HG03135 (cell line): Measurements from ENCODE around the gene CUX1.
"Not testable (repeated sequence)": the region's sequence is repeated elsewhere in the genome, so short reads cannot be mapped to it uniquely, and the experiment has no call there.

ENCODE experiments used
- ATAC-seq: cut with Tn5 transposase; IDR thresholded peaks from one replicate; pipeline ENCODE4 v1.9.1; 2021; ENCODE audit warnings: mild to moderate bottlenecking, moderate library complexity; ENCODE audit not compliant: unreplicated experiment

Gene CUX1

DNA sequence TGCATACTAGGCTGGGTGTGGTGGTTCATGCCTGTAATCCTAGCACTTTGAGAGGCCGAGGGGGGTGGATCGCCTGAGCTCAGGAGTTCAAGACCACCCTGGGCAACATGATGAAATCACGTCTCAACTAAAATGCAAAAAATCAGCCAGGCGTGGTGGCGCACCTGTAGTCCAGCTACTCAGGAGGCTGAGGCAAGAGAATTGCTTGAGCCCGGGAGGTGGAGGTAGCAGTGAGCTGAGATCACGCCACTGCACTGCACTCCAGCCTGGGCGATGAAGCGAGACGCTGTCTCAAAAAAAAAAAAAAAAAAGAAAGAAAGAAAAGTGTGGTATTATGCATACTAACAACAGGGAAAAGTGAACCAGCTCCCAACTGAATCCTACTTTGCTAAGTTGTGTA is 19.3 kb upstream of the CUX1 start:
- not testable (repeated sequence) for ATAC-seq

DNA sequence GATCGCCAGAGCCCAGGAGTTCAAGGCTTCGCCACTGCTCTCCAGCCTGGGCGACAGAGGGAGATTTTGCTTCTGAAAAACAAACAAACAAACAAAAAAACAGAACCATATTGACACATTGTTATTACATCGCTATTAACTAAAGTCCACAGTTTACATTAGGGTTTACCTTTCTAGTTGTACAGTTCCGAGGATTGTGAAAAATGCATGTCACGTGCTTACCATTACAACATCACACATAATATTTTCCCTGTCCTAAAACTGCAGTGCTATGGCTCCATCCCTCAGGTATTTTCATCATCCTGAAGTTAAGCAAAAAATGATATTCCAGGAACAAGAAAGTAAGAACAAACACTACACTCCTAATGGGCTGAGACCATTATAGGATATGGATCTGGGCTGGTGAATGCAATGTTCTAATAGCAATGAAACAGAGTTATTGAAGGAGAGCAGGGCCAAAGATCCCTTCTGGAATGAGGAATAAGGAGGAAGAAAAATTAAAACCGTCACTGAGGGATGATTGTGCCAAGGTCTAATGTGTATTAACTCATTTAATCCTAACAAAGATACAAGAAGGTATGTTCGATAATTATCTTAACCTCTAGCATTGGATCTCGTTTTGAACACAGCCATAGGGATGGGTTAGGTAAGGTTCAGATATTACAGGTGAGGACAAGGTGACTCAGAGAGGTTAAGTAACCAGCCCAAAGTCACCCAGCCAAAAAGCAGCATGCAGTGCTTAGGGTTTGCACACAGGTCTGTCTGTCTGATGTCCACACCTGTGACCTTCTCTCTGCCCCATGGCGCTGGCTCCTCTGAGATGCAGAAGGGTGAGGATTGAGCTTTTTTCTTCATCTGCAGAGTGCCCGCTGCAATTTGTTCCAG is 14.0 kb upstream of the CUX1 start:
- no peak for ATAC-seq

DNA sequence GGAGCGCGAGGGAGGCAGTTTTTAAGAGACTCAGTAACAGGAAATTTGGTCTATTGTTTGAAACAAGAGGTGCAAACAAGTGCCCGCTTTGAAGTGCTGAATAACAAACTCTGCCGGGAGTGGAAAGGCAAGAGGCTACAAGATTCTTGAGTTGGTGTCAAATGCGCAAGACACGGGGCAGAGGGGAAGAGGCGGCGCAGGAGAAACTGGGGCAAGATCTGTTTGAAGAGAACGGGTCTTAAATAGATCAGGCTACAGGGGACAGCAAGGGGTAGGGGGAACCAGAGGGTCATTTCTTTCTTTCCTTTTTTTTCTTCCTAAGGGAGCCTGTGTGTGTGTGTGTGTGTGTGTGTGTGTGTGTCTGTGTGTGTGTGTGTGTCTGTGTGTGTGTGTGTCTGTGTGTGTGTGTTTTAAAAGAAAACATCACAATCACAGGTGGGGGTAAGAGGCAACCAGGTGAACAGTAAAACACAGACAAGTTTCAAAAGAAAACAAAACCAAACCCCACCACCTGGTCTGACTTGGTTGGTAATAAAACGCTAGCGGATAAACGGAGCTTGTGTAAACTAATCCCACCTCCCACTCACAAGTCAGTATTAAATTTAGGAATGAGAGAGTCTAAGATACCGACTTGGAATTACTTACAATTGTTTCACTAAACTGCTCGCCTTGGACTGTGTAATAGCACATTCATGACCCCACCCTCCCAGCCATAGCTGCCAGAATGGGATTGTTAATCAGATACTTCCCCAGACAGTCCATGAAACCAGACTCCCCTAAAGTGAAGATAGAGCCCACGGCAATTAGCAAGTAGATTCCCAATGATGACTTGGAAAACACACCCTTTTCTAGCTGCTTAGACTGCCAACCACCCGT is 13.1 kb upstream of the CUX1 start:
- ATAC-seq: no peak

DNA sequence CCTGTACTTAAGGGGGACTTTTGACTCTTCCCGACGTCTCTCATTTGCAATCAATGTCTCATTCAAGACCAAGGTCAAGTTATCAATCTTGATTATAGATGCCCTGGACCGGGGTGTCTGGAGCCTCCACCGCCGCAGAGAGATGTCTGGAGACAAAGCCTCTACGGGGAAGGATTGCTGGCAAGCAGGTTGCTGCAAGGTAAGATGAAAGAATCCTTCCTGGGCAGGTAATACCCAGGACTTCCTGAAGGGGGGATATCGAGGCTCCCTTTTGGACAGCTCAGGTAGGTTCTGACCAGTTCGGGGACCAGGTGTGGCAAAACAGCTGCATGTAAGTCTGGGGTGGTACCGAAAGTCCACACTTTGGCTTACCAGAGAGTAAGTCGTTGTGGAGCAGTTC is 12.5 kb upstream of the CUX1 start:
- ATAC-seq: no peak

DNA sequence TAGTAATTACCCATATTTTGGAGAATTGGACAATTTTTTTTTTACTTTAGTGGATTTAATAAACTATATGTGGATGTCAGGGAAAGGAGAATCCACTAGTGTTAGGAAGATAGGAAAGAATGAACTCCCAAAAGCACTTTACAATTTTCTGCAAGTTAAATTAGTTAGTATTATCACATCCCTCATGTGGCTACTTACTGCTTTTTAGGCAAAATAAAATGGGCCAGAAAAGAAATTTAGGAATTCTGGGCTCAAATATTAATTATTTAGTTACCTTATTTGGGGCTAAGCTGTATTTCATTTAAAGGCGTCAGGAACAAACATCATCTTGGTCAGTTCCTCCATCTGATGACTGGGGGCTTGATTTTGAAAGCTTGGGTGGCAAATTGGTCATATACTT is 4.8 kb upstream of the CUX1 start:
- ATAC-seq: no peak

DNA sequence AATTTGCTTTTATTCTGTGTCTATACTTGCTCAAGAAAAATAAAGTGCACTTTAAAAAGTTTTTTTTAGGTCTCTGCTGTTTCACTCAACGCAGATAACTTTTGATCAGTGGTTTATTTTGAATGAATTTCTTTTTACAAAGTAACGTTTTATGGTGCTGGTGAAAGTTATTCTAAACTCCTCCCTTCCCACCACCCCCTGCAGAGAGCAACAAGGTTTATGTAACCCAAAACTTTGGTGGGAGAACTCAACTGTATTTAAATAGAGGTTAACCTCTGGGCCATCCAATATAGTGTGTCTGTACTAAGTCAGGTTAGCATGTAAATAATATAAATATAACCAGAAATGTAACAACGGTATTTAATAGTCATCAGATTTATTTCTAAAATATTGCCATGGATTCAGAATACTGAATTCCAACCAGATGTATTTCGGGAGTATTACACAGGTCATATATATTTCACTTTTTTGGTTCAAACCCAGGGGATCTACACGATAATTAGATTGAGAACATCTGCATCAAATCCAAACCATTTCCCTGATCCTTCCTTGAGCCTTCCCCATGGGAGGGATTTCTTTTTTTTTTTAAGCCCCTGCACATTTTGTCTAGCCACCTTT is 3.9 kb upstream of the CUX1 start:
- no peak for ATAC-seq

DNA sequence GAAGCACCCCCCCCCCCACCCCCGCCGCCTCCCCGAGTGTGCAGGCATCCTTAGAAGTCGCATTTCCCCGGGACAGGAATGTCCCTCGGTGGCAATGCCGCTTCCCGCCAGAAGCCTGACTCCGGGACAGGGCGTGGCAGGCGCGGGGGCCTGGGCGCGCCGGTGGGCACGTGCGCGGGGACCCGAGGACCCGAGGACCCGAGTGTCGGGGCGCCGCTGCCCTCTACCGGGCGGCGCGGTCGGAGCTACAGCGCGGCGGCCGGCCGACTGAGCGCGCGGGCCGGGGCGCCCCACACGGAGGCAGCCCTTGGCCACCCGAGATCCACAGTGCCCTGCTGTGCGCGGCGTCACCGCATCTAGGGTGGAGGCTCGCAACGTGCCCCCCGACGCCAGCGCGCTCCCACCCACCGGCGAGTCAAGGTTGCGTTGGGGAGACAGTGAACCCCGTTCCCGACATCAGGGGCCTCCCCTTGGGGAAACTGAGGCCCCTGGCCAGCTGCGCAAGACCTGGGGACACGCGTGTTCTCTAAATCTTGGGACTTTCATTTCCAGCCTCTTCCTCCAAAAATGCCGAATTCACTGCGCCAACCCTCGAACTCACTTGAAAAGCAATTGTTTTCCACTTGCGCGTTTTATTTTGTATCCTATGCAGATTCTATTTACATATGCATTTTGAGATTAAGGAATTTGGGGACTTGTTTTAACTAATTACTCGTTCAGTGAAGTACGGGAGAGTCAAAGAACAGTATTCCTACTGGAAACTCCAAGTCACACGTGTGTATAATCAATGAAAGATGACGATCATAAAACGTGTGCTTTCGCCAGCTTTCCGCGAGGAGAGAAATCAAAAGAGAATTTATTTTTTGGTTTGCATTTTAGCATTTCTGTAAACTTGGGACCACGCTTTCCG is 3.1 kb upstream of the CUX1 start:
- no peak for ATAC-seq

DNA sequence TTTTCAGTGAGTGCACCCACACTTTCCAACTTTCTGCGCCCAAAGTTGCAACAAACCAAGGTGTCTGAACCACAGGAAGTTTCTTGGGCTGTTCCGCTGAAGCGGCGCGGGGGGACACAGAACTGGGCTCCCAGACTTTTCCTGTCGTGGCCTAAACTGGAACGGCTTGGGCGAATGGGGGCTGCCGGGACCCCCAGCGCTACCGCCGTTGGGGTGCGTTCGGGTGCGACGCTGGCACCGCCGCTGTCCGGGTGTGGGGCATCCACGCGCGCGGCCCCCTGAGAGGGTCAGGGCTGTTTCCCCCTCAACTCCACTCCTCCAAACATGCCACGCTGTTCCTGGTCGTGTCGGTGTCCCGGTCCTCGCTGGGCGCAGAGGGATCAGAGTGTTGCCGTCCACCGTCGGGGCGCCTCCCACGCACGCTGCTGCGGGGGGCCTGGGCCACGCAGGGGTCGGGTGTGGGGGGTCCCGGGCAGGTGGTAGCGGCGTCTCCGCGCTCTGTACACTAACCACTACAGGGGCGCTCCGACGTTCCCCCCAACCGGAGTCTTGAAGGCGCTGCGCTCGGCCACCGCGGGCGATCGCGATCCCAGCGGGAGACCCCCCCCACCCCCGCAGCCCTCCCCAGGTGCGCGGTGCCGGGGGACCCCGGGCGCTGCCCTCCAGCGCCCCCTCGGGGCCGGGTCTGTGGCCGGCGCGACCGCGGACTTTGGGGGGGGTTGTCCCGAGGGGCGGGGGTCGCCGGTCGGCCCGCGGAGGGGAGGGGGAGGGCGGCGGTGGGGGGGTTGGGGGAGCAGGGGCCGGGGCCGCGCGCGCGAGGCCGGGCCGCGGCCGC is 2.2 kb upstream of the CUX1 start:
- peak; percentile 40 for ATAC-seq

DNA sequence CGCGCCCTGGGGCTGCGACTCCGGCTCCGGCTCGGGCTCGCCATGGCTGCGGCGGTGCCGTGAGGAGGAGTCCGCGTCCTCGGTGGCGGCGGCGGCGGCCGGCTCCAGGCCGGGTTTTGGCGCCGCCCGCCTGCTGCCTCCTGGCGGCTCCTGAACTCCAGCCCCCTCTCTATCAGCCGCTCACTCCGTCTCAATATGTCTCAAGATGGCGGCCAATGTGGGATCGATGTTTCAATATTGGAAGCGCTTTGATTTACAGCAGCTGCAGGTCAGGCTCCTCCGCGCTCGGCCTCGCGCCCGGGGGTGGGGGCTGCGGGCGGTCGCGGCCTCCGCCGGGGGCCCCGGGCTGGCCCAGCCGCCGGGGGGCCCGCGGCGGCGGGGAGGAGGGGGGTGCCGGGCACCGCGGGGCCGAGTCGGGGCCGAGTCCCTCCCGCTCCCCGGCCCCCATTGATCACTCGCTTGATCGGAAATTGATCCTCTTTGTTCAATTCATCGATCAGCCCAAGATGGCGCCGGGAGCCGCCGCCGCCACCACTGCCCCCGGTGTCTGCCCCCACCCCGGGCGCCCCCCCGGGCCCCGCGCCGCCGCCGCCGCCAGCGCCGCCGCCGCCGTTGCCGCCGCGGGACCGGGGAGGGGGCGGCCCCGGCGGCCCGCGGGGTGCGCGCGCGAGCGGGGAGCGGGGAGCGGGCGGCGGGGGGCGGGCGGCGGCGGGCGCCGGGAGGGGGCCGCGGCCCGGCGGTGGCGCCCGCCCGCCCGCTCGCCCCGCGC is 1.4 kb upstream of the CUX1 start:
- ATAC-seq: peak; percentile 60

DNA sequence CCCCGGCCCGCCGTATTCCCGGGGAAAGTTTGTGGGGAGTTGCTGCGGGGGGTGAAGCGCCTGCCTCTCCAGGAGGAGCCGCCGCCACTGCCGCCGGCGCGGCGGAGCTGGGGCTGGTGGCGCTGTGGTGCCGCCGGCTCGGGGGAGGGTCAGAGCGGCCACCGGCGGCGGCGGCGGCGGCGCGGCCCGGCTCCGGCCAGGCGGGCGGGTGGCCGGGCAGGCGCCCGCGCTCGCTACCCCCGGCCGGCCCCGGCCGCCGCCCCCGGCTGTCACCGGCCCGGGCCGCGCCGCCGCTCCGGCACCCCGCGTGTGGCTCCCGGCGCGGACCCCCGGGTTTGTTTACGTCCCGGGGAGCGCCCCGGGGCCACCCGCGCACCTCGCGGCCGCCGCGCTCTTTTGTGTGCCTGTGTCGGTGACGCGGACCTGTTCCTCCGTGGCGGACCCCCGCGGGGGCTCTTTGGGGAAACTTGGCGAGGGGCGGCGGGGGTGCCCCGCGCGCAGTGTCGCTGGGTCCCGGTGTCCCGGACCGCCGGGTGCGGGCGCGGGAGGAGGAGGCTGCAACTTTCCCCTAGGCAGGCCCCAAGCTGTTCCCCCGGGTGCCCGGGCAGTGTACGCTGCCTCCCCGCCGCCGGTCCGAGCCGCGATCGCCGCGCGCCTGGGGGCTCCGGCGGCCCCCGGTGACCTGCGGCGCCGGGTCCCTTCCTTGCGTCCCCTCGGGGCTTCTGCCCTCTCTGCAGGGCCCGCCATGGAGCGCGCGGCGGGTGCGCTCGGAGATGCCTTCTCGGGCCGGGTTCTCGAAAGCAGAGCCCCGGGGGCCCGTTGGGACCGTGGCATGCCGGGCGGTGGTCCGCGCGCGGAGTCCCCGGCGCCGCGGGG is 593 bp upstream of the CUX1 start:
- peak; percentile 16 for ATAC-seq

DNA sequence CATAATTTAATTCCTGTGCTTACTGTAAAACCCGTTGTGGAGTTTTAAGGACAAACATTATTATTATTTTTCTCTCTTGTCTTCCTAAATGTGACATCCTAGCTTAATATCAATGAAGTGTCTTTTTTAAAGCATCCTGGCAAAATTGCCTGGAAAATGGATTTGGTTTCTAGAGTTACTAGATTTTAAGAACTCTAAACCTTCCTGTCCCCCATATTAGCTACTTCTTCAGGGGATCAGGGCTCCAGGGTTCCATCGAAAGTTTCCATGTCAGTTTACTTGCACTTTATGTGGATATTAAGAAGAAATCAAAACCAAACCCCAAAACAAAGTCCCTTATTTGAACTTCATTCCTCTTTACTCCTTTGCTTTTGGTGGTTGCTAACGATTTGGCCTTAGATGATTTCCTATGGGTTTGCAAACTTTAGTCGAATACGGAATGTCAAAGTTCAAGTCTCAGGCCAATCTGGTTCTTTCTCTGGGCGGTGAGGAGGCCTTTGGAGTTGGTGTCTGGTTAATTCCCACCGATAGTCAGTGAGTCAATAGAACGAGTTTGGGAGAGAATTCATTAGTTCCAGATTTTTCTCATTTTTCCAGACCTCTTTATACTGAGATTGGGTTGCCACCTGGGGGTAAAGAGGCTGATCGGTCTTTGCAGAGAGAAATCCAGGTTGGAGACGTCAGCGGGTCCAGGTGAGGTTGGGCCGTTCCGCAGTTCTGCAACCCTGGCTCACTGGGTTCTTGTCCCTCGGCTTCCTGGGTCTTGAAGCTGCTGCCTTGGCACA is 1.1 kb downstream of the CUX1 start:
- no peak for ATAC-seq

DNA sequence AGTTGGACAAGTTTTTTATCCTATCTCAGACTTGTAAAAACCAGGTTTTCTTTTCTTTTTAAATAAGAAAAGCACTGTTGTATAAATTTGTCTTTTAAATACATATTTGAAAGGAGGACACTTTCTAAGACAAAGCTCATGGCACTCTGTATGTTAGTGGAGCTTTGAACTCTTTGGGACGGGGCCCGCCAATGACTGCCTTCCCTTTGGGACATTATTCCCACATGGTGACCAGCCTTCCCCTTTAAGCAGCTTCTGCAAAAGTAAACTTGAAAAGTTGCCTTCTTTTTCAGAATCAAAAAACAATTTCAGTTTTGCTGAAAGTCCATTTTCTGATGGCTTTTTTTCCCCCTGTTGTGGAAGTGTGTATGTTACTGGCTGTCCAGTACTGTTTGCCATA is 1.8 kb downstream of the CUX1 start:
- no peak for ATAC-seq

DNA sequence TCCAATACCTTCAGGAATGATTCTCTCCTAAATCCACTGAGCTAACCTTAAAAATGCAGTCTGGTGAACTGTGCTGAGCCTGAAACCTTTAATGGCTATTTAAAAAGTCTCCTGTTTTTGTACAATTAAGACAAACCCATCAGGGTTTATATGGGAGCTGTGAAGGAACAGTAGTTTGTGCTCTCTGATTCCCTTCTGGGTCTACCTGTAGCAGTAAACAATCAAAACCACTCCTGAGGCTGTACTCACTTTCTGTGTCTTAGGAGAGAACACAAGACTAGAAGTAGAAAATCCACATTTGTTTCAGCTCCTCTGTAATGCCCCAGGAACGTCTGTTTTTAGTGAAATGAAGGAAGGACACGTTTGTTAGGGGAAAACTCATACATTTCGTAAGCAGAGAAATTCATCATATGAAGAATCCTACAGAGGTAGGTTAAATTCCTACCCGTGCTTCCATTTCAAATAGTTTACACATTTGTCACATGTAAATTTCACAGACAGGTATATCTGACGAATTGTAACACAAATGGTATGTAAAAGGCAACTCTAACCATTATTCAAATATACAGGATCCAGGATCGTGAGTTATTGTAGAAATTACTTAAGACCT is 2.6 kb downstream of the CUX1 start:
- no peak for ATAC-seq

DNA sequence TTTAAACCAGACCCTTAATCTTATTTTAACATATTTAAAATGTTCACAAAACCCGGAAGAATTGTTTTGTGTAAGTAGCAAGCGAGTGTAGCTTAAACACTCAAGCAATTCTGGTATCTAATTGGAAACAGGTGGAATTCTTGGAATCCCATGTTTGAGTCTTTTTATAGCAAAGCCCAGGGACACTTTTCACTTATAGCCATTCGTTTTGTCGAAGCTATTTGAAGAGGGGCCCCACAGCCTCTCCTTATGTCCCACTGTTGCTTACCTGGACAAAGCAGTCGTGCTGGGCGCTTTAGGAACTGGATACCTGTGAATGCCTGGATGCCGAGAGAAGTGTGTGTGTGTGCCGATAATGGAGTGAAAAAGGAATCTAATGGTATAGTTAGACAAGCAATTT is 3.3 kb downstream of the CUX1 start:
- ATAC-seq: no peak

DNA sequence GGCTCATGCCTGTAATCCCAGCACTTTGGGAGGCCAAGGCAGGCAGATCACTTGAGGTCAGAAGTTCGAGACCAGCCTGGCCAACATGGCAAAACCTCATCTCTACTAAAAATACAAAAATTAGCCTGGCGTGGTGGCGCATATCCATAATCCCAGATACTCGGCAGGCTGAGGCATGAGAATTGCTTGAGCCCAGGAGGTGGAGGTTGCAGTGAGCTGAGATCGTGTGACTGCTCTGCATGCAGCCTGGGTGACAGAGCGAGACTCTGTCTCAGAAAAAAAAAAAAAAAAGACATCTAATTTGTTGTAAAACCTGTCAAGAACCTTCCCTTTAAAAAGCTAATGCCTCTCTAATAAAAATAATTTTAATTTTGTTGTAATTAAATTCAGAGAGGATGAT is 5.2 kb downstream of the CUX1 start:
- not testable (repeated sequence) for ATAC-seq

DNA sequence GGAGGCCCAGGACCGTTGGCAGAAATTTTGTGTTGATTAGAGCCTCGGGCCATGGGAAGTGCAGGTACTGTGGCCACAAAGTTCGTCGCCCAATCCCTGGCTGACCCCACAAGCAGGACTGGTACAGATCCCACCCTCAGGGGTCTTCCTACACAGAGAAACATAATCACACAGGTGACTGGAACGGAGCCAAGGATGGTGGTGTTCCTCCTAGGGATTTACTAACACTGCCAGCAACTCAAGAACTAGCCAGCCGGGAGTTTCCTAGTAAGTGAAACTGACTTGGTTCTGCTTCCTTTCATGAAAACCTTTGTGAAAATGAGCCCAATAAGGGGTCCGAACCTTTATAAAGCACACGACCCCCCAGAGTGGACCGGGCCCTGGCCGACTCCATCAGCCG is 5.7 kb downstream of the CUX1 start:
- no peak for ATAC-seq

DNA sequence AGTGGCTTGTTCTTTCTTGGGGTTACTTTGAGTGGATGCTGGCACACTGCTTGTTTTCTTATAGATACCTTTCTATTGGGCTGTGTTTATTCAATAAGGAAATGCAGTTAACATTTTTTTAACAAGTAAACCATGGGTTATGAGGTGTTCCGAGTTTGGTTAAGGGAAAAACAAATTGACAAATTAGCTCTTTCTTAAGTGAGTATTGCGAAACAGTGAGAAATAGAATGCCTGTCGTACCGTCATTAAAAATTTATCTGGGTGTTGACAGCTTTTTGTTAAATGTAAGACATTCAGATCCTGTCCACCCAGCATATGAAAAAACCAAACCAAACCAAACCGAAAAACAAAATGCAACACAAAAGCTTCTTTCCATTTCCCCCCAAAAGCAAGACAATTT is 6.2 kb downstream of the CUX1 start:
- ATAC-seq: no peak
